ENCODE data around the gene PITPNM1. TPM values are rescaled to one million over a fixed set of nuclear protein-coding genes. Genes with fewer than 3 reads are reported as not detected.
A peak's percentile ranks its signal among the peaks of the same experiment; 100 is the strongest.

Gene PITPNM1
- total and polyA plus RNA-seq, 2 of the 13 experiments (the other 11 are each of a cell fraction or from before 2014, with no cell fraction given), result 8.2 to 8.5 TPM

GRCh38 chr11:67452141-67452952 lies 52.8 kb downstream of the PITPNM1 start, which contains the start of gene GPR152:
Gene GPR152, minus strand, starts transcription at chr11:67452729. Its CDS starts 5 bp downstream, at chr11:67452724.
- DNase-seq (ENCODE audit: low spot score) (no peak), ATAC-seq (peak; percentile 15), FAIRE-seq (no peak)
- H3K4me3 ChIP-seq (replicated peaks in 1 of 3; ENCODE audit: insufficient read depth in 1 of 3, low read depth in 2 of 3, low read length in 3 of 3), result peak within 1 kb of the TSS in 1 of 3 experiments; percentile 15; a peak in 1 of 6 replicates
- peaks cover 12% of the 10 kb centered on the region for H3K4me1 ChIP-seq (ENCODE audit: insufficient read depth, low read length)
- in situ Hi-C loops (cut with HindIII; ENCODE audit: extremely low pct_ligation_motif_present, low pct_unique_long_range_greater_than_20kb) (no loop called here), intact Hi-C loops (cut with micrococcal nuclease; ENCODE audit: unreplicated experiment) (no loop called here)
- ChIA-PET POLR2A (interaction anchor here (1.5 kb wide), 1 partner anchor 9 kb away, joined by 5 read pairs; the partner anchor contains the start of gene CORO1B), CTCF (ENCODE audit: low intra/inter-chr PET ratio, low total read pairs) (no interaction called here)
- no TSS peak for BruUV-seq (replicated peaks)
- no peaks in the 10 kb centered on the region for H3K9me3 ChIP-seq (ENCODE audit: low read length)
- H3K9ac ChIP-seq (ENCODE audit: insufficient read depth, low read depth, low read length), result no peak within 1 kb of the TSS
- no peaks in the 10 kb centered on the region for H3K79me2 ChIP-seq (ENCODE audit: insufficient read depth, low read length)
- H3K27me3 ChIP-seq (ENCODE audit: control insufficient read depth in 1 of 2, insufficient read depth in 2 of 2, low read length in 2 of 2), result peaks cover 16 to 74% of the 10 kb centered on the region in 2 experiments; a peak in 4 of 5 replicates
- no peaks in the 10 kb centered on the region for H3K36me3 ChIP-seq (replicated peaks in 1 of 2; ENCODE audit: control insufficient read depth in 1 of 2, insufficient read depth in 2 of 2, low read length in 2 of 2)
- no peak within 1 kb of the TSS for H2AFZ ChIP-seq (ENCODE audit: low read length)
- H3K27ac ChIP-seq (ENCODE audit: extremely low read length, insufficient read depth, low read length), result no peak within 1 kb of the TSS
- H4K20me1 ChIP-seq (ENCODE audit: insufficient read depth, low read length), result no peaks in the 10 kb centered on the region
- no peak within 1 kb of the TSS for H3K4me2 ChIP-seq (ENCODE audit: low read depth, low read length)
- 49% methylated on average over 12 of the region's 33 CpGs for WGBS (ENCODE audit: low lambda C conversion rate)
- TF ChIP-seq NCOA1 (CRISPR knock-in tag; IDR thresholded peaks at IDR 0.05), result no peak
- no peak for TF ChIP-seq ZNF660 (CRISPR knock-in tag; IDR thresholded peaks at IDR 0.05; ENCODE audit: borderline replicate concordance, low read depth)
- no peak for TF ChIP-seq ZNF558 (CRISPR knock-in tag; IDR thresholded peaks at IDR 0.05; ENCODE audit: borderline replicate concordance)
- TF ChIP-seq ZNF329 (CRISPR knock-in tag; IDR thresholded peaks at IDR 0.05; ENCODE audit: low read depth), result no peak
- no peak for TF ChIP-seq HOXA5 (CRISPR knock-in tag; IDR thresholded peaks at IDR 0.05)
- no peak for TF ChIP-seq ZNF773 (CRISPR knock-in tag; IDR thresholded peaks at IDR 0.05; ENCODE audit: borderline replicate concordance)
- no peak for TF ChIP-seq ZNF720 (CRISPR knock-in tag; IDR thresholded peaks at IDR 0.05)
- TF ChIP-seq ZNF816 (CRISPR knock-in tag; IDR thresholded peaks at IDR 0.05; ENCODE audit: borderline replicate concordance), result no peak
- TF ChIP-seq MXD3 (CRISPR knock-in tag; IDR thresholded peaks at IDR 0.05), result no peak
- no peak for TF ChIP-seq MAF1 (CRISPR knock-in tag; IDR thresholded peaks at IDR 0.05; ENCODE audit: borderline replicate concordance)
- TF ChIP-seq ZNF292 (CRISPR knock-in tag; IDR thresholded peaks at IDR 0.05; ENCODE audit: borderline replicate concordance, low read depth), result no peak
- TF ChIP-seq STAG1 (CRISPR knock-in tag; IDR thresholded peaks at IDR 0.05), result no peak
- no peak for TF ChIP-seq DDIT3 (CRISPR knock-in tag; IDR thresholded peaks at IDR 0.05)
- no peak for TF ChIP-seq CC2D1A (CRISPR knock-in tag; IDR thresholded peaks at IDR 0.05)
- TF ChIP-seq ZNF768 (CRISPR knock-in tag; IDR thresholded peaks at IDR 0.05), result peak; percentile 57
- no peak for TF ChIP-seq HMGA1 (CRISPR knock-in tag; conservative IDR thresholded peaks at IDR 0.05)
- no peak for TF ChIP-seq MTA1 (CRISPR knock-in tag; IDR thresholded peaks at IDR 0.05; ENCODE audit: borderline replicate concordance)
- TF ChIP-seq TBX3 (IDR thresholded peaks at IDR 0.05; ENCODE audit: borderline replicate concordance), result no peak
- TF ChIP-seq ZNF121 (CRISPR knock-in tag; IDR thresholded peaks at IDR 0.05), result no peak
- no peak for TF ChIP-seq SP140L (CRISPR knock-in tag; IDR thresholded peaks at IDR 0.05; ENCODE audit: borderline replicate concordance)
- TF ChIP-seq ZNF598 (CRISPR knock-in tag; IDR thresholded peaks at IDR 0.05; ENCODE audit: borderline replicate concordance), result no peak
- TF ChIP-seq ZFP37 (CRISPR knock-in tag; IDR thresholded peaks at IDR 0.05; ENCODE audit: borderline replicate concordance), result no peak
- no peak for TF ChIP-seq ZNF597 (CRISPR knock-in tag; IDR thresholded peaks at IDR 0.05)
- TF ChIP-seq GZF1 (CRISPR knock-in tag; IDR thresholded peaks at IDR 0.05), result no peak
- TF ChIP-seq HCFC1 (IDR thresholded peaks at IDR 0.05; ENCODE audit: low read depth, low read length), result no peak
- TF ChIP-seq SIN3A (IDR thresholded peaks at IDR 0.05; ENCODE audit: borderline replicate concordance, low read depth, low read length), result no peak

All from HepG2 (cell line).